ENCODE measurements around the gene PSMB3. TPM values are rescaled to one million over a fixed set of nuclear protein-coding genes. Genes with fewer than 3 reads are reported as not detected.

PSMB3 gene
- total RNA-seq, 3 donors from 2014 or later (not counting 1 experiment from before 2014, with no cell fraction given) = 102 to 129 (median 118) TPM

DNA sequence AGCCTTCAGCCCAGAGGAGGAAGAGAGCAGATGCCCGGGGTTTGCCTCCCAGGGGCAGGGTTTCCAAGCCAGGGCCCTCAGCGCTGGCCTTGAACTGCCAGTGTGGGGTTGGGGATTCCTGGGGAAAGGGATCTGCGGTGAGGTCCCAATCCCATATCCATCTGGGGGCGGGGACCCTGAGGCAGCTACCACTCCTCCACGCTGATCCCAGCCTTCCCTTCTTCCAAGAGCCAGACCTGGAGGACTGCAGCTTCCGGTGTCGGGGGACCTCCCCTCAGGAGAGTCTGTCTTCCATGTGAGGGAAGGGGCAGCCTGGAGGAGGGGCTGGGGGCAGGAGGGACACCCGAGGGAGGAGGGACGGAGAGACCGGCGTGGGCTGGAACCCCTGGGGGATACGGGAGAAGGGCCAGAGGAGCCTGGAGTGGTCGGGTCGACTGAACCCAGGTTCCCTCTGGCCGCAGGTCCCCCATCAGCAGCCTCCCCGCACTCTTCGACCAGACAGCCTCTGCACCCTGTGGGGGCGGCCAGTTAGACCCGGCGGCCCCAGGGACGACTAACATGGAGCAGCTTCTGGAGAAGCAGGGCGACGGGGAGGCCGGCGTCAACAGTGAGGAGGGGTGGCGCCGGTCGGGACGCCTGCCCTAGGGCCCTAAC, 33.1 kb upstream of the PSMB3 start:
- WGBS (ENCODE audit: insufficient coverage) = 96% methylated on average over 28 of the region's 29 CpGs
- no peaks in the 10 kb centered on the region for H3K27me3 Mint-ChIP-seq (ENCODE audit: low read depth in 2 of 2)
- Histone ChIP-seq H3K4me1 (ENCODE audit: control insufficient read depth, insufficient read depth, low read length) (peaks cover 23% of the 10 kb centered on the region), H3K27me3 (ENCODE audit: control insufficient read depth, insufficient read depth, low read length) (no peaks in the 10 kb centered on the region), H3K9me3 (ENCODE audit: control insufficient read depth, insufficient read depth, low read length) (no peaks in the 10 kb centered on the region), H3K27ac (ENCODE audit: low read length) (no peak overlapping the region), H3K4me3 (ENCODE audit: low read length) (no peak overlapping the region), H3K36me3 (ENCODE audit: control insufficient read depth, insufficient read depth, low read length) (peaks cover 77% of the 10 kb centered on the region)
- TF ChIP-seq, protein P1, sequence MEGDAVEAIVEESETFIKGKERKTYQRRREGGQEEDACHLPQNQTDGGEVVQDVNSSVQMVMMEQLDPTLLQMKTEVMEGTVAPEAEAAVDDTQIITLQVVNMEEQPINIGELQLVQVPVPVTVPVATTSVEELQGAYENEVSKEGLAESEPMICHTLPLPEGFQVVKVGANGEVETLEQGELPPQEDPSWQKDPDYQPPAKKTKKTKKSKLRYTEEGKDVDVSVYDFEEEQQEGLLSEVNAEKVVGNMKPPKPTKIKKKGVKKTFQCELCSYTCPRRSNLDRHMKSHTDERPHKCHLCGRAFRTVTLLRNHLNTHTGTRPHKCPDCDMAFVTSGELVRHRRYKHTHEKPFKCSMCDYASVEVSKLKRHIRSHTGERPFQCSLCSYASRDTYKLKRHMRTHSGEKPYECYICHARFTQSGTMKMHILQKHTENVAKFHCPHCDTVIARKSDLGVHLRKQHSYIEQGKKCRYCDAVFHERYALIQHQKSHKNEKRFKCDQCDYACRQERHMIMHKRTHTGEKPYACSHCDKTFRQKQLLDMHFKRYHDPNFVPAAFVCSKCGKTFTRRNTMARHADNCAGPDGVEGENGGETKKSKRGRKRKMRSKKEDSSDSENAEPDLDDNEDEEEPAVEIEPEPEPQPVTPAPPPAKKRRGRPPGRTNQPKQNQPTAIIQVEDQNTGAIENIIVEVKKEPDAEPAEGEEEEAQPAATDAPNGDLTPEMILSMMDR (IDR thresholded peaks at IDR 0.05) = no peak
- no peaks in the 10 kb centered on the region for H3K9me3 Mint-ChIP-seq
- no peaks in the 10 kb centered on the region for H3K36me3 Mint-ChIP-seq
- DNase-seq = no peak
- peaks cover 36 to 47% of the 10 kb centered on the region in 2 donors for H3K4me1 Mint-ChIP-seq
- peak overlapping the region; percentile 53 to 61 for H3K27ac Mint-ChIP-seq
- intact Hi-C loops (cut with micrococcal nuclease) = no loop called here
- H3K4me3 Mint-ChIP-seq = no peak overlapping the region
- ATAC-seq = no peak

DNA sequence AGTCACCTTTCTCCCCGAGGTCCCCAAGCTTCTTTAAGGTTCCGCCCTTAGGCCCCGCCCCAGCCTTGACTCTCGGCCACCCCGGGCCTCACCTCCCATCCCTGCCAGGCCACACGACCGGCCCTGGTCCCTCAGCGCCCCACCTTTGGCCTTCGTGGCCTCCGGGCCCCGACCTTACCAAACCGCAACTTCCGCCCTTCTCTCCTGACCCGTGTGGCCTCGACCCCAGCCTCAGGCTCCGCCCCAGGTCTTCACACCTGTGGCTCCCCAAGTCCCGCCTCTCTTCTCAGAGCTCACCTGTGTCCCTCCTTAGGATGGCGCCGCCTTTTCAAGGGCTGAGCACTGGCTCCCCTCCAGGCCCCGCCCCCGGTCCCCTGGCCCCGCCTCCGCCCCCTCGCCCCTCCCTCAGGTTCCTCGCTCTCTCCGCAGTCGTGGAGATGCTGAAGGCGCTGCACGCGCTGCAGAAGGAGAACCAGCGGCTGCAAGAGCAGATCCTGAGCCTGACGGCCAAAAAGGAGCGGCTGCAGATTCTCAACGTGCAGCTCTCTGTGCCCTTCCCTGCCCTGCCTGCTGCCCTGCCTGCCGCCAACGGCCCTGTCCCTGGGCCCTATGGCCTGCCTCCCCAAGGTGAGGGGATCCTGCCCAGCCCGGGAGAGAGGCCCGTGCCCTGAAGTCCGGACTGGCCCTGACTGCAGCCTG, 32.4 kb upstream of the PSMB3 start:
- H3K4me1 ChIP-seq (ENCODE audit: control insufficient read depth, insufficient read depth, low read length) = peaks cover 30% of the 10 kb centered on the region
- H3K9me3 Mint-ChIP-seq = no peaks in the 10 kb centered on the region
- DNase-seq = no peak
- intact Hi-C loops (cut with micrococcal nuclease) = no loop called here
- peaks cover 76% of the 10 kb centered on the region for H3K36me3 ChIP-seq (ENCODE audit: control insufficient read depth, insufficient read depth, low read length)
- no peak overlapping the region for H3K4me3 Mint-ChIP-seq
- no peak for ATAC-seq
- H3K4me3 ChIP-seq (ENCODE audit: low read length) = no peak overlapping the region
- peaks cover 36 to 54% of the 10 kb centered on the region in 2 donors for H3K4me1 Mint-ChIP-seq
- no peak overlapping the region for H3K27ac Mint-ChIP-seq
- no peaks in the 10 kb centered on the region for H3K27me3 Mint-ChIP-seq (ENCODE audit: low read depth in 2 of 2)
- no peaks in the 10 kb centered on the region for H3K27me3 ChIP-seq (ENCODE audit: control insufficient read depth, insufficient read depth, low read length)
- no peak overlapping the region for H3K27ac ChIP-seq (ENCODE audit: low read length)
- no peaks in the 10 kb centered on the region for H3K36me3 Mint-ChIP-seq
- H3K9me3 ChIP-seq (ENCODE audit: control insufficient read depth, insufficient read depth, low read length) = no peaks in the 10 kb centered on the region
- WGBS (ENCODE audit: insufficient coverage) = 88% methylated on average over 36 of the region's 39 CpGs
- TF ChIP-seq, protein P1 (IDR thresholded peaks at IDR 0.05) = no peak

DNA sequence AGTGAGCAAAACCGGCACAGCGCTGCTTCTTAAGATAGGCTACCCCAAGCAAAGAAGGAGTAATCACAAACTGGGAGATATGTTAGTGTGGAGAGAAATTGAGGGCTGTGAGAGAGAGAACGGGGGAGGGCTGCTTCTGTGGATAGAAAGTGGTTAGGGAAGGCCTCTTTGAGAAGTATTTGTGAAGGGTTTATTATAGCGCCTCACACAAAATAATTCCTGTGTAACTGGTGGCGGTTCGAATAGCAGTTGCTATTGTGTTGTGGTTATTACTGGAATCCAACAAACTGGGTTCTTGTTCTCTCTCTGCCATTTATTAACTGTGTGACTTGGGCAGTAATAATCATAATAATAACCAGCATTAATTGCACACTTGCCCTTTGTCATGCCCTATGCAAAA, 31.6 kb upstream of the PSMB3 start:
- DNase-seq (no peak), ATAC-seq (no peak)
- no peaks in the 10 kb centered on the region for H3K27me3 Mint-ChIP-seq (ENCODE audit: low read depth in 2 of 2)
- Histone ChIP-seq H3K4me1 (ENCODE audit: control insufficient read depth, insufficient read depth, low read length) (peaks cover 38% of the 10 kb centered on the region), H3K36me3 (ENCODE audit: control insufficient read depth, insufficient read depth, low read length) (peaks cover 68% of the 10 kb centered on the region), H3K9me3 (ENCODE audit: control insufficient read depth, insufficient read depth, low read length) (no peaks in the 10 kb centered on the region), H3K27me3 (ENCODE audit: control insufficient read depth, insufficient read depth, low read length) (no peaks in the 10 kb centered on the region), H3K4me3 (ENCODE audit: low read length) (no peak overlapping the region), H3K27ac (ENCODE audit: low read length) (no peak overlapping the region)
- peaks cover 45 to 55% of the 10 kb centered on the region in 2 donors for H3K4me1 Mint-ChIP-seq
- TF ChIP-seq, protein P1 (IDR thresholded peaks at IDR 0.05) = no peak
- H3K9me3 Mint-ChIP-seq = no peaks in the 10 kb centered on the region
- intact Hi-C loops (cut with micrococcal nuclease) = no loop called here
- H3K36me3 Mint-ChIP-seq = no peaks in the 10 kb centered on the region
- 90% methylated on average over 6 of the region's 6 CpGs for whole genome bisulfite sequencing (ENCODE audit: insufficient coverage)
- peak overlapping the region; percentile 80 to 86 for H3K27ac Mint-ChIP-seq
- no peak overlapping the region for H3K4me3 Mint-ChIP-seq

Measured in natural killer cell (primary cell).